NCI-H2196 (cell line): Measurements from ENCODE around the gene GRIK4.

ENCODE experiments used
- DNase-seq: peaks from one replicate; lab custom pipeline; 2025; ENCODE audit not compliant: unreplicated experiment; lab: John Stamatoyannopoulos, UW

GRIK4 gene

GRCh38 chr11:120525261-120526171 is 14.0 kb downstream of the GRIK4 start:
- no peak for DNase-seq

GRCh38 chr11:120526241-120526640 is 14.7 kb downstream of the GRIK4 start:
- no peak for DNase-seq

DNA sequence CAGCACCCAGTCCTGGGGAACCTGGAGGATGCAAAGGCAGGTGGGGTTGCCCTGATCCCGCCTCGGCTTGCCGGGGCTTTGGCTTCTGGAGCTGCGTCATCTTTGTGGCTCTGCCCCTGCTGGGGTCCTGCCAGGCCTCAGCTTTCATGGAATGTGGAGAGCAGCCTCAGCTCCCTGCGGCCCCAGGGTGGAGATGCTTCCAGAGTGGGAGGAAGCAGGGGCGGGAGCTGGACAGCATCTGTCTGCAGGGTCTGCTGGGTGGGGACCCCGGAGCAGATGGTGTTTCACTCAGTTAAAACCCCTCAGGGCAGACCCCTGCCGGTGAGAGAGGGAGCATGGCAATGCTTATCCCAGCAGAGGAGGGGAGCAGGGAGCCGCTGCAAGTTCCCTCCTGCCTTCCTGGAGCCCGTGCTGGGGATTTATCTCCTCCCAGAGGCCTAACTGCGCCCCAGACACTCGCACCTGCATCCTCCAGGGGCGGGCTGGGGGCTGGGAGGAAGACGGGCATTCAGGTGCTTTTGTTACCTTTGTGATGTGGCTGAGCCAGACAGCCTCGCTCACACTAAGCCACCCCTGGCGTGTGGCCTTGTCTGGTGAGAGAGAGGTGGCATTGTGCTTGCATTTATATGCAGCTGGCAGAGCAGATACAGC is 15.7 kb downstream of the GRIK4 start:
- no peak for DNase-seq

GRCh38 chr11:120528749-120529148 is 17.2 kb downstream of the GRIK4 start:
- no peak for DNase-seq

GRCh38 chr11:120529214-120529613 is 17.7 kb downstream of the GRIK4 start:
- no peak for DNase-seq

DNA sequence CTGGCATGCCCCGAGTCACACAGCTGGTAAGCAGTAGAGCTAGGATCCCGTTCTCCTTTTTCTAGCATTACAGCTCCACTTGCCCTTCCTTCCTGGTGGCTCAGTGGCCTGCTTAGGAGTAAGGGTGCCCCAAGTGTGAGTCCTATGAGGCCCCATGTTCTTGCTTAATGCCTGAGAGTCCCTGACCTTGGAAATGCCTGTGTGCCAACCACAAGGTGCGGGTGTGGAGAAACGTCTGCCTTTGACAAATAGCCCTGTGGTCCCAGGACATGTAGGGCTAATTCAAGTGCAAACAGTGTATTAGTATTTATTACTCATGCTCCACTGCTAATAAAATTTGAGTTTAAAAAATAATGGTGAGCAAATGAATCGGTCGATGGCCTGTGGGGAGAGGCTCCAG is 18.4 kb downstream of the GRIK4 start:
- DNase-seq = no peak

- DNase-seq = no peak
Measured at GRCh38 chr11:120532082-120532831, 20.7 kb downstream of the GRIK4 start.

GRCh38 chr11:120532832-120533196 is 21.3 kb downstream of the GRIK4 start:
- DNase-seq = no peak

DNA sequence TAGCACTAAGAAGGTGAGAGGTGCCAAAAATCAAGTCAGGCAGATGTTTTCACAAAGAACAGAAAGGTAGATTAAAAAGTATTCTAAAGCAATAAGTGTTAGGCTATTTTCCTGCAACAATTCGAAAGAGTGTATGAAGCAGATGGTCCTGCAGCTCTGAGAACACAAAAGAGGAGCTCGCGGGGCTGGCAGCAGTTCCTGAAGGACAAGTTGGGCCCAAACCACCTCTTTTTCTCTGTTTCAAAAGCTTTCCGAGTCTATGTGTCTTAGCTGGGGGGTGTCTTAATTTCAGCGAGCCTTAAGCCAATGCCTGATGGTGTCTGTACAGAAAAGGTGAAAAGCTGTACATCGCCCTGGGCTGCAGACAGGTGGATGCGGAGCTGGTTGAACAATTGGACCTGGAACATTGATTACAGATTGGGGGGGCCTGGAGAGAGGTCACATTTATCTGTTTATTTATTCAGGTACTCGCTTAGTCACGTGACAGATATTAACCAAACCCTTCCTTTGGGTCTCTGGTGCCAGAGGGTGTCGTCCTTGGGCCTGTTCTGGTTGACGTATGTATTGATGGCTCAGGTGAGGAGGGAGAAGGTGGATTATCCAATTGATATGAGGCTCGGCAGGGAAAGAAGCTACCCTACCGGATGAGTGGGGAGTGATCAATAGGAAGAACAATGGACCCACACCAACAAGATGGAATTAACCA is 24.7 kb downstream of the GRIK4 start:
- DNase-seq = no peak

DNA sequence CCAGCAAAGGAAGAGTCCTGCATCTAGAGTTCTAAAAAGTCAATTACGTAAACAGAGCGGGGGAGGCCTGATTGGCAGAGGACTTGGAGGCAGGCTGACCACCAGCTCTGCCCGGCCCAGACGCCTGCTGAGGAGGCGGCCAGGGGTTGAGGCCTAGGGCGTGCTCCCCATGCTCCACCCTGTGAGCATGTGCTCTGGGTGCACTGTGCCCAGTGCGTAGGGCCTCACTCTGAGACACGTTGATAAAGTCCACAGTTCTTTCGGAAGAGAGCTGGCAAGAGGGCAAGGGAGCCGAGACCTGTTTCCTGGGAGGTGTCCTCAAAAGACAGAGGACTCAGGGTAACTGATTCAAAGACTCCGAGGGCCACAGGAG is 25.2 kb downstream of the GRIK4 start:
- no peak for DNase-seq

- no peak for DNase-seq
Measured at GRCh38 chr11:120537996-120538395, 26.4 kb downstream of the GRIK4 start.

DNA sequence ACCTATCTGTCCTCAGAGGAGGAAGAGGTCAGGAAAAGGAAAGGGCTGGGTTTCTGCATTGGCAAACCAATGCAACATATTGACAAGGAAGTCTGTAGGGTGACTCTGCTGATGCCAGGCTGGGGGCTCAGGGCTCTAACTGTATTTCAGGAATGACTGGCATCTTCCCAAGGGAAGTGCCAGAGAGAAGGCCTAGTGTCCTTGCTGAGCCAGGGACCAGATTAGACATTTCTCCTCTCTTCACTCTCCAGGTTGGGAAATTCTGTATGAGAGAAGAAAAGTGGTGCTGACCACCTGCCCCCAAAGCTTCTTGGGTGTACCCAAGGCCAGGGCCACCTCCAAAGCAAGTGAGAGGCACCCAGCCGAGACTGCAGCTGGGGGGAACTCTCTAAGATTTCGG is 27.2 kb downstream of the GRIK4 start:
- no peak for DNase-seq

DNA sequence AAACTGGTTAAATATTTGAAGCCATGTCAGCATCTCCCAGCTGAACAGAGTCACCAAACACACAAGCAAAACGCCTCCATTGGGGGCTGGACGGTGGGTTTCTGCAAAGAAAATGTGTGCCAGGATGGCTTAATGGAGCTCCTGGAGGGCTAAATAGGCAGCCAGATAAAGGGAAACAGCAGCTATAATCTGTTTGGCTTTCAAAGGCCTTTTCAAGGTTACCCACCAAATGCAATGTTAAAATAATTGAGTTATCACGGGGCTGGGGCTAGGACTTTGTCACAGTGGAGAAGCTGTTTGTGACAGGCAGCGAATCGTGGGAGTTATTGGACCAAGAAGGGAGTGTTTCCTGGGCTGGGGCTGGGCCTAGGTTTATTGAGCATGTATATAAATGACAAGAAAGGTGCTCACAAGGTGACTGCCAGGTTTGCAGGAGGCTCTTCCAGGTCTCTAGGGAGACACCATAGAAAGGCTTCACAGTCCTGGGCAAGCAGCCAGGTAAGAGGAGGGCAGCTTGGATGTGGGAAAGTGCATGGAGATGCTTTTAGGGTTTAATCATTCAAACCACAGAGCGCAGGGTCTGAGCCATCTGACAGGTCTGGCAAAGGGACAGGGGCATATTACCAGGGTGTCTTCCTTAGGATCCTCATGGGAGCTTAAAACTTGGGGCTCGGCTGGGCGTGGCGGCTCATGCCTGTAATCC is 28.3 kb downstream of the GRIK4 start:
- no peak for DNase-seq

DNA sequence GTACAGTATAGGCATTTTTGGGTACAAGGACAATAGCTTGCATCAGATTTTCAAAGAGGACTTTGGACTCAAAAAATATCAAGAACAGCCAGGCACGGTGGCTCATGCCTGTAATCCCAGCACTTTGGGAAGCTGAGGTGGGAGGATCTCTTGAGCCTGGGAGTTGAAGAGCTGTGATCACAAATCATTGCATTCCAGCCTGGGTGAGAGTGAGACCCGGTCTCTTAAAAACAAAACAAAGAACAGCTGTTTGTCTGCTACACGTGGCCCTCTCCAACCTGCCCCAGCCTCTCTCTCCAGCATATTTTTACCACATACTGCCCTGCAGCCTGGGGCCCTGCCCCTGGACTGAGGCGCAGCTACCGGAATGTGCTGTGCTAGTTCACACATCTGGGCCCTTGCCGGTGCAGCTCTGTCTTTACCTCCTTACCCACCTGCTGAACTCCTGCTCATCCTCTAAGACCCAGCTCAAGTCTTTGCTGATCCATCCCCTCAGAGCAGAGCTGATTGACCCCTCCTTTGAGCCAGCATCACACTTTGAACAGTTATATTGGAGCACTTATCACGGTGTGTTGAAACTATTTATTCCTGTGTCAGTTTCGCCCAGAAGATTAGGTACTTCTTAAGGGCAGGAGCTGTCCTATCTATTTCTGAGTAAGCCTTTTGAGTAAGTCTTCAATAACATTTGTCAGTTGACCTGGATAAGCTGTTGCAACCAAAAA is 29.4 kb downstream of the GRIK4 start:
- no peak for DNase-seq

DNA sequence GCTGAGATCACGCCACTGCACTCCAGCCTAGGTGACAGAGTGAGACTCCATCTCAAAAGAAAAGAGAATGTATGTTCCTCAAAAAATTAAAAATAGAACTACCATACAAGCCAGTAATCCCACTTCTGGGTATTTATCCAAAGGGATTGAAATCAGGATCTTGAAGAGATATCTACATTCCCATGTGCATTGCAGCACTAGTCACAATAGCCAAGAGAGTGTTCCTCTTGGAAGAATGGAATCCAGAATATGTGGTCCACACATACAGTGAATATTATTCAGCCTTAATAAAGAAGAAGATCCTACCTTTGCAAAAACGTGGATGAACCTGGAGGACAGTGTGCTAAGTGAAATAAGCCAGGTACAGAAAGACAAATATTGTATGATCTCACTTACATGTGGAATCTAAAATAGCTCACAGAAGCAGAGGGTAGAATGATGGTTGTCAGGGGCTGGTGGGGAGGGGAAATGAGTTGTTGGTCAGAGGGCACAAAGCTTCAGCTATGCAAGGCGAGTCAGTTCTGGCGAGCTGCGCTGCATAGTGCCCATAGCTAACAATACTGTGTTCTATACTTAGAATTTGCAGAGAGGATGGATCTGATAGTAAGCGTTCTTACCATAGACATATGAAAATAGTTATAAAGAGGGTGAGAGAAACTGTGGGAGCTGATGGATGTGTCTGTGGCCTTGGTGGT is 32.1 kb downstream of the GRIK4 start:
- no peak for DNase-seq

DNA sequence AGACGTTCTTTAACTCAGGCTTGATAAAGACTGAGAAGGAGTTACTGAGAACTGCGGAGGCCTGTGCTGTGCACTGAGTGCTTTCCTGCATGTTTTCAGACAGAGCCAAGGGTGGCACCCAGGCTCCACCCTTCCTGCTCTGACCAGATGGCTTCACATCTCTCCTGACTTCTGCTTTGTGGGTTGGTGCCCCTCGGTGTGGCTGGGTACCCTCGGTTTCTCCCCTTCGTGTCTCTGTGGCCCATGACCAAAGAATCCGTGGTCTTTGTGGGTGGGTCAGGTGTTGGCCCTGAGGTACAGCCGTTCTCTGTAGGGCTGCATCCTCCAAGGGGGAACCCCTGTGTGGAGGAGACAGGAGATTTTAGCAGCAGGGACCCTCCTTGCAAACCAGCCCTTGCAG is 34.3 kb downstream of the GRIK4 start:
- DNase-seq = no peak

DNA sequence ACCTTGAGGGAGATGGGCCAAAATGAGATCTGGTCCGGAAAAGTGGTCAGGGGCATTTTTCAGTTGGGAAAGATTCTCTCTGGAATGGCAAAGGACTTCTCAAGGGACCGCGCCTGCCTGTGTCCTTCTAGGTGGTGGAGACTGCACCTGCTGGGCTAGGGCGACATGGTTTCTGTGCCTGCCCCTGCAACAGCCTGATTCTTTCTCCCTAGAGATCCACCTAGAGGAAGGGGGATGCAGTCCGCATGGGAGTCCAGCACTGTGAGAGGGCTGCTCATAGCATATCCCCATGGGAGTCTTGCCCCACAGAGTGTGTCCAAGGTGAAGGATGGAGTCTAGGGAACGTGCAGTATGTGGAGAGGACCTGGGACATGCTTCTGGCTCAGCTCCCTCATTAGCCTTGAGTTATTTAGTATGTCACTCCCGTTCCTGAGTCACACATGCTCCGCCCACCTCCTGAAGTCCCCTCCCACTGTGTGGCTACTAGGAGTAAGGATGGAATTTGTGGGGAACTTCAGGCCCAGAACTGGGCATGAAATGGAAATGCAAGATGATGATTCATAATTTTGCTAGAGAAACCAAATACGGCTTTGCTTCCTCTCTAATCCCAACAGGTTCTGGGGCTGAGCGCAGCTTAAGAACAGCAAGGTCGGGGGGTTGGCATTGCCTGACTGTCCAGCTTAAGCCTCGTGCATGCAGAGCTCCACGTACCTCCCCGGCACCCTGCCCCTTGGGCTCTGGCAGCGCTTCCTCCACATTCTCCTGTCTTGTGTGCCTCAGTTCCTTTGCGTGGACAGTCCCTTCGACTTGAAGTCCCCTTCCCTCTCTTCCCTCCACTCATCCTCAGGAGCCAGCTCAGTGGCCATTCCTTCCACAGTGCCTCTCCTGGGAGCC is 35.0 kb downstream of the GRIK4 start:
- no peak for DNase-seq

- DNase-seq = no peak
Measured at GRCh38 chr11:120547316-120547715, 35.8 kb downstream of the GRIK4 start.
